Sigmoid colon (tissue), 4 donors: ENCODE measurements around the gene CYP2C18.

Experiments used
- EP300 ChIP-seq, 4 donors: sonication (generic); formaldehyde crosslinking; IDR thresholded peaks; one replicate each; pipeline ENCODE4 v1.6.1; 2017; ENCODE audit warnings: antibody characterized with exemption in 4 of 4
- POLR2A ChIP-seq, 2 donors: fragments of 450-650 bp; IDR thresholded peaks; one replicate each; pipeline ENCODE4 v1.6.1; 2016; ENCODE audit warnings: antibody characterized with exemption in 2 of 2, mild to moderate bottlenecking in 2 of 2, moderate library complexity in 2 of 2
- TF ChIP-seq, protein P1 (sequence below), 4 experiments: fragments of 450-650 bp in 3 of 4; fragments of 200-600 bp in 1 of 4; IDR thresholded peaks; one replicate each; pipeline ENCODE4 v1.5.1; 2016 to 2019; ENCODE audit warnings: antibody characterized with exemption in 4 of 4, mild to moderate bottlenecking in 3 of 4, moderate library complexity in 2 of 4

GRCh38 chr10:94677691-94678090 lies 5.8 kb upstream of the CYP2C18 start:
- TF ChIP-seq POLR2A (IDR thresholded peaks at IDR 0.05) (no peak), EP300 (IDR thresholded peaks at IDR 0.05) (no peak)
- TF ChIP-seq, protein P1, sequence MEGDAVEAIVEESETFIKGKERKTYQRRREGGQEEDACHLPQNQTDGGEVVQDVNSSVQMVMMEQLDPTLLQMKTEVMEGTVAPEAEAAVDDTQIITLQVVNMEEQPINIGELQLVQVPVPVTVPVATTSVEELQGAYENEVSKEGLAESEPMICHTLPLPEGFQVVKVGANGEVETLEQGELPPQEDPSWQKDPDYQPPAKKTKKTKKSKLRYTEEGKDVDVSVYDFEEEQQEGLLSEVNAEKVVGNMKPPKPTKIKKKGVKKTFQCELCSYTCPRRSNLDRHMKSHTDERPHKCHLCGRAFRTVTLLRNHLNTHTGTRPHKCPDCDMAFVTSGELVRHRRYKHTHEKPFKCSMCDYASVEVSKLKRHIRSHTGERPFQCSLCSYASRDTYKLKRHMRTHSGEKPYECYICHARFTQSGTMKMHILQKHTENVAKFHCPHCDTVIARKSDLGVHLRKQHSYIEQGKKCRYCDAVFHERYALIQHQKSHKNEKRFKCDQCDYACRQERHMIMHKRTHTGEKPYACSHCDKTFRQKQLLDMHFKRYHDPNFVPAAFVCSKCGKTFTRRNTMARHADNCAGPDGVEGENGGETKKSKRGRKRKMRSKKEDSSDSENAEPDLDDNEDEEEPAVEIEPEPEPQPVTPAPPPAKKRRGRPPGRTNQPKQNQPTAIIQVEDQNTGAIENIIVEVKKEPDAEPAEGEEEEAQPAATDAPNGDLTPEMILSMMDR (IDR thresholded peaks at IDR 0.05): no peak
